GM19351 (cell line): ENCODE data around the gene LCN6.
"Not testable (repeated sequence)": the region's sequence is repeated elsewhere in the genome, so short reads cannot be mapped to it uniquely, and the experiment has no call there.

Source experiments
- ATAC-seq: cut with Tn5 transposase; IDR thresholded peaks from one replicate; pipeline ENCODE4 v1.9.1; 2021; ENCODE audit warnings: mild to moderate bottlenecking, moderate library complexity; ENCODE audit not compliant: unreplicated experiment

Gene LCN6

DNA sequence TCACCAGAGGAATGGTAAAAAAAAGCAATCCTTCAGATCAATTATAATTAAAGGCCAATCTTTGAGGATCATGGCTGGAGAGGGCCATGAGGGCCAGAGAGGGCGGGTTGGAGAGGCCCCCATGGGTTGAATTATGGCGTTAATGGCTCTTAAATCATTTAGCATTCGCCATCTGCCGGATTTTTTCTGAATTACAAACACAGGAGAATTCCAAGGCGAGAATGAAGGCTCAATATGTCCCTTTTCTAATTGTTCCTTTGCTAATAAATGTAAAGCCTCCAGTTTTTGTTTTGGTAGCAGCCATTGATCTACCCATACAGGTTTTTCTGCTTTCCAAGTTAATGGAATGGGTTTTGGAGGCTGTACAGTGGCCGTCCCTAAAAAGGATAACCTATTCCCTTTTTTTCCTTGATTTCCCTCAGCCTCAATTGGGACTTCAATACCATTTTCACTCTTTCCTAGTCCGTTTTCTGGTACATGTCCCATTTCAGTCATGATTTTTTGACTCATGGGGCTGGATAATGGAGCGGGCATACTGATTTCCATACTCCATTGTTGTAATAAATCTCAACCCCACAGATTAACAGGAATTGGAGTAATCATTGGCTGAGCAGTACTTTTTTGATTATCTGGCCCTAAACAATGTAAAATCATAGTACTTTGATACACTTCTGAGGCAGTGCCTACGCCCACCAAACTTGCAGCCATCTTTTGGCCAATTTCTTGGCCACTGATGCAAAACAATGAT, 36.1 kb upstream of the LCN6 start:
- no peak for ATAC-seq

DNA sequence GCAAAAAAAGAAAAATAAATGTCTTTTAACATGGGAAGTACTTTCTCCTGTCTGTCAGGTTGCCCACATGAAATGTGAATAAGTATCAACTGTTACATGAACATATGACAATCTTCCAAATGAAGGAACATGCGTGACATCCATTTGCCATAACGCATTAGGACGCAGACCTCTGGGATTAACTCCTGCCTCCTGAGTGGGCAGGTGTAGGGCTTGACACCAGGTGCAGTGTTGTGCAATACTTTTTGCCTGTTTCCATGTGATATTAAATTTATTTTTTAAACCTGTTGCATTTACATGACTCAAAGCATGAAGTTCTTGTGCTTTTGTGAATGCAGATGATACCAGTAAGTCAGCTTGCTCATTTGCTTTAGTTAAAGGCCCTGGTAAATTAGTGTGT, 34.1 kb upstream of the LCN6 start:
- ATAC-seq: no peak

DNA sequence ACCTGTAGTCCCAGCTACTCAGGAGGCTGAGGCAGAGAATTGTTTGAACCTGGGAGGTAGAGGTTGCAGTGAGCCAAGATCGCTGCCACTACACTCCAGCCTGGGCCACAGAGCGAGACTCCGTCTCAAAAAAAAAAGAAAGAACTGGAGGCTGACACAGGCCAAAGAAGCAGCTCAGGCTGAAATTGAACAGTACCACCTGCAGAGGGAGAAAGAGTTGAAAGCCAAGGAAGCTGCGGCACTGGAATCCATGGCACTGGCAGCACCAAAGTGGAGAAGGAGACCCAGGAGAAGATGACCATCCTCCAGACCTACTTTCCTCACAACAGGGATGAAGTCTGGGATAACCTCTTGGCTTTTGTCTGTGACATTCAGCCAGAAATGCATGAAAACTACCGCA, 31.5 kb upstream of the LCN6 start:
- ATAC-seq: no peak

DNA sequence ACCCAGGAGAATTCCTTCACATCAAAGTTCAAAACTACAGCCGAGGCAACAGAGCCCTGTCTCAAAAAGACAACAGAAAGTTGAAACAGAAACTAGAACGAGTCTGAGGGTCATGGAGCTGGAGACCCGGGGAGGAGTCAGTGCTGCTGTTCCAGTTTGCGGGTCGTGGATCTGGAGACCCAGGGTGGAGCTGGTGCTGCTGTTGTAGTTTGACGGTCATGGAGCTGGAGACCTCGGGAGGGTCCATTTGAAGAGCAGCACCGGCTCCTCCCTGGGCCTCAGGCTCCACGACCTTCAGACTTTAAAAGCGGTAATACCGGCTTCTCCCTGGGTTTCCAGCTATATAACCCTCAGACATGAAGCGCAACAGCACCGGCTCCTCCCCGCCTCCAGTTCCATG, 29.0 kb upstream of the LCN6 start:
- no peak for ATAC-seq

DNA sequence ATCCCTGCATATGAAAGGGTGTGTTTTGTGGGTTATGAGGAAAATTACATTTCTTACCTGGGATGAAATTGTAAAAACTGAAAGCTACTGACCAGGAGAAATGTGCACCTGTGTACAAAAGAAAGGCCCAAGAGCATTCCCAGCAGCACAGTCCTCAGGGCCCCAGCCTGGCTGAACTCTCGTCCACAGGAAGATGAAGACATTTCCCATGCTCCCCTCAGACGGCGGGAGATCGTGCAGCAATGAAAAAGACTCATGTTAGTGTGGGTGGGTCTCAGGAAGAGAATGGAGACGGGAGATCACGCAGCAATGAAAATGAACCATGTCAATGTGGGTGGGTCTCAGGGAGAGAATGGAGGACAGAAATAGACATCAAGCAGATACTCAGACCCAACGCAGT, 28.6 kb upstream of the LCN6 start:
- ATAC-seq: no peak

DNA sequence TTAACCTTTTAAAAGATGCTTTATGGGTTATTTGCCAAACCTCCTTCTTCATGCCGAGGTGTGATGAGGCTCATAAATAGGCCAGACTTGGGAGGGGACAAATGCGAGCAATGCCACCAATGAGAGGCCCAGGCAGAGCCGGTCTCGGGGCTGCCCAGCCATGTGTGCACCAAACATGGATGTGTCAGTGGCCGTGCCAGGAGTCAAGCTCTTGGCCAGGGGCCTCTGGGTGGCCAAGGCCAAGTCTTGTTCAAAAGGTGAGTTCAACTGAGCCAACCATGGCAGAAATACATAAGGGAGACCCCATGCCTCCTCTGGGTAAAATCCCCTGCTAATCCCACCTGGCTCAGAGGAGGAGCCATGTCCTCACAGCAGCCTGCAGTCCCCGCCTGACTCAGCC, 26.9 kb upstream of the LCN6 start:
- ATAC-seq: no peak

DNA sequence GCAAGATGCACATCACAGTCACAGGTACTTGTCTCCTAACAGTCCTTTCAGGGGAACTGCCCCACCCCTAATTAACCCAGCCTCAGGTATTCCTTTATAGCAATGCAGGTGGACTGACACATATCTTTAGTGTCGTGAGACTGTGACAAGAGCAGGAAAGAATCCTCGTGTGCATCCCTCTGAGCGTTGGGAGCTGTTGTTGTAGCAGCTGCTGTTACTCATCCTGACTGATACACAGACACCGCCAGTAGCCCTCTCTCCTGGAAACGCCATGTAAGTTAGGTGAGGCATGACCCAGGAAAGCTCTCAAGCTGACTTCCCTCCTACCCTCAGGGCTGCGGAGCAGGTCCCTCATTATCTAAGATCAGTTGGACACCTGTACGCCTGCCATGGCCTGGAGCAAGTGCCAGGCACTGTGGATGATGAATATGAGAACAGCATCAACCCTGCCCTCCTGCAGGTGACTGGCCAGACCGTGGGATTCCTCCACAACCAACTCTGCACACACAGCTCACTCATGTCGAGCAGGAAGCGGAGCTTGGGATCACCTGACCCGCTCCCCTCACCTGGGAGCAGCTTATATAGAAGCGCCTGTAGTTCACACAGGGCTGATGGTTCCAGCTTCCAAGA, 26.2 kb upstream of the LCN6 start:
- no peak for ATAC-seq

DNA sequence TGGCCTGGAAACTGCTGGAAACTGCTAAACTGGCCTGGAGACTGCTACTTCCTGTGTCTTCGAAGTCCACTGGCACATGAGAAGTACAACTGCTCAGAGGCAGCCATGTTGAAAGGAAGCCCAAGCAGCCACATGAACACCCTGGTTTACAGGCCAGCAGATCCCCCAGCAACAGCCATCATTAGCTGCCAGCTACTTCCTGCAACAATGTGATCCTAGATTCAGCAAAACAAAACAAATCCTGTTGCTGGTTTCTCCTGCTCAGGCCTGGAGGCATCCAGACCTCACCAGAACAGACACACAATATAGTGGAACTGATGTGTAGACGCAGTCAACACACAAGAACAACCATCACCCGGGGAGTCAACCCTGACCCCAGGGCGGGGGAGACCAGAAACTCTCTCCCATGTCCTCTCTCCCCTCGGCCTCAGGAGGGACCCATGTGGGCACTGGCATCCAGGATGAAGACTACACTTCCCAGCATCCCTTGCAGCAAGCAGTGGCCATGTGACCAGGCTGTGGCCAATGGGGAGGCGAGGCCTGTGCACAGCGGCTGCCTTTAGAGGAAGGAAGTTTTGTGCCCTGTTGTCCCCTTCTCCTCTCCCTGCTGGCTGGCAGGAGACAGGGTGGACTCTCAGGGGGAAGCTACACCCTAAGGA, 25.2 kb upstream of the LCN6 start:
- no peak for ATAC-seq

DNA sequence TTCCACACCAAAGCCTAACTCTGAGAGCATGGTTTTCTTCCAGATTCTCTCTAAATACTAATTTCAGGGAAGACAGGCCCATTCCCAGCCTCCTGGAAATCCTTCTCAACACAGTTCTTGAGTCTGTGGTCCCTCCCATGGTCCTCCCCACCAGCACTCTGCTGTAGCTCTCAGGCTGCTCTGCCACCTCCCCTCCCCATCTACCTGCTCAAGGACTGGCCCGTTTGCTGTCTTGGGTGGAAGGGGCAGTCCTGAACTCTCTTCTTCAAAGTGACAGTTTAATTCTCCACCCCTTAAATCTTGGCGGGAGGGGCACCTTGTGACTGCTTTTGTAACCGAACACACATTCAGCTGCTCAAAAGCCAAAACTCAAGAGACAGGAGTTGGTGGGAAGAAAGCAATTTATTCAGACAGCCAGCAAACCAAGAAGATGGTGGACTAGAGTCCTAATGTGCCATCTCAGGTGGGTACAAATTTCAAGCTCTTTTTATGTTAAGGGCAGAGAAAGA, 23.6 kb upstream of the LCN6 start:
- no peak for ATAC-seq

DNA sequence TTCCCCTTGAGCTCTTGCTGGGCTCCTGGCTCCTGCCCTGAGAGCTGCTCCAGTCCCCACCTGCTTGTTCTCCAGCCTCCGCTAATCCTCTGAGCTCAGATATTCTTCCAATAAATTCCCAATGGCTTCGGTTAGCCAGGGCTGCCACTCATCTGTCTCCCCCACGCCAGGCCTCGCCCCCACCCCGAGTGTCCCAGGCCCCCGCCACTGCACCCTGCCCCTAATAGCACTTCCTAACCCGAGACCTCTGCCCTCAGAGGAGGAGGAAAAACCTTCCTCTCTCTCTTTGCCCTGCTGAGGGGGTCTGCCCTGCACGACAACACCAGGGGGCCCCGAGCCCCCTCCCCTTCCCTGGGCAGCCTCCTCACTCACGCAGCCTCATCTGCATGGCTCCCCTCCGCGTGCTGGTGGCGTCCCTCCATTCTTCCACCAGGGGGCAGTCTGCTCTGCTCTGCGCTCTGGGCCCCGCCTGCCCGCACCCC, 21.4 kb upstream of the LCN6 start:
- ATAC-seq: no peak

DNA sequence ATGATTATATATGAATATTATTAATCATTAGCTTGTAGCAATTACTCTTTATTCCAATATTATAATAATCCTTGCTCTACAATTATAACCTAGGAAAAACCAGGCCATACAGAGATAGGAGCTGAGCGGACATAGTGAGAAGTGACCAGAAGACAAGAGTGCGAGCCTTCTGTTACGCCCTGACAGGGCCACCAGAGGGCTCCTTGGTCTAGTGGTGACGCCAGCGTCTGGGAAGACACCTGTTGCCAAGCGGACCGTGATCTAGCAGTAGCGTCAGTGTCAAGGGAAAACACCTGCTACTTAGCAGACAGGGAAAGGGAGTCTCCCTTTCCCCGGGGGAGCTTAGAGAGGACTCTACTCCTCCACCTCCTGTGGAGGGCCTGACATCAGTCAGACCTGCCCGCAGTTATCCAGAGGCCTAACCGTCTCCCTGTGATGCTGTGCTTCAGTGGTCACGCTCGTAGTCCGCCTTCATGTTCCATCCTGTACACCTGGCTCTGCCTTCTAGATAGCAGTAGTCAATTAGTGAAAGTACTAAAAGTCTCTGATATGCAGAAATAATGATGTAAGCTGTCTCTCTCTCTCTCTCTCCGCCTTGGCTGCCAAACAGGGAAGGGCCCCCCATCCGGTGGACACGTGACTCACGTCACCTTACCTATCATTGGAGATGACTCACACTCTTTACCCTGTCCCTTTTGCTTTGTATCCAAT, 18.2 kb upstream of the LCN6 start:
- ATAC-seq: not testable (repeated sequence)

DNA sequence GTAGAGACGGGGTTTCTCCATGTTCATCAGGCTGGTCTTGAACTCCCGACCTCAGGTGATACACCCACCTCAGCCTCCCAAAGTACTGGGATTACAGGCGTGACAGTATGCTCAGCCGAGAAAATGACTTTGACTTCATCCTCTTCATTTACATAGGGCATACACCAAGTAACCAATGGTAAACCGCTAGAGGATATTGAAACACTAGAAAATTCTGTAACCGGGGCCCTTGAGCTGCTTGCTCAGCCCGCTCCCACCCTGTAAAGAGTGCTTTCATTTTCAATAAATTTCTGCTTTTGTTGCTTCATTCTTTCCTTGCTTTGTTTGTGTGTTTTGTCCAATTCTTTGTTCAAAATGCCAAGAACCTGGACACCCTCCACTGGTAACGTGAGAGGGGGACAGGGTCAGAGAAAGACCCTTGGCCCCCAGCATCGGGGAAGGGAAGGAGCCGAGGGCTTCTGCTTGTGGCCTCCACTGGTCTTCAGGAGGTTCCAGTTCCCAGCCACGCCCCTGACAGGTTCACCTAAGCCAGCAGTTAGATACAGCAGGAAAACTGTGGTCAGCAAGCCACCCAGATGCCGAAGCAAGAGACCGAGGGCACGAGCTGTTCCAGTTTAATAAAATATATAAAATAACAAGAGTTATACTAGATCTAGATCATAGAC, 17.6 kb upstream of the LCN6 start:
- ATAC-seq: not testable (repeated sequence)

DNA sequence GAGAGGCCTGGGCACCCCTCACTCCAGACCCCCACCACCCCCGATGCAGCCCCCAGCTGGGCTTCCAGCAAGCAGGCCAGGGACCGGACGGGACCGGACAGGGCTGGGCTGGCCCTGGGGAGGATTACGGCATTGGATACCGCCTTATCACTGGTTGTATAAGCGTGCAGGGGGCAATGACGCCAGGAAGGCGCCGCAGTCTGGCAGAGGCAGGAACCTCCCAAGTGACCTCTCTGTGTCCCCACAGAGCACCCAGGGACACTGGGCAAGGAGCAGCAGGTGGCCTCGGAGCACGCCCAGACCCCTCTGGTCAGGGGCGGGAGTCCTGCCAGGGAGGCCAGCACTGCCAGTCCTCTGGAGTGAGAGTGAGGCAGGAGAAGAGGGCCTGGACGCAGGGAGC, 16.7 kb upstream of the LCN6 start:
- no peak for ATAC-seq

DNA sequence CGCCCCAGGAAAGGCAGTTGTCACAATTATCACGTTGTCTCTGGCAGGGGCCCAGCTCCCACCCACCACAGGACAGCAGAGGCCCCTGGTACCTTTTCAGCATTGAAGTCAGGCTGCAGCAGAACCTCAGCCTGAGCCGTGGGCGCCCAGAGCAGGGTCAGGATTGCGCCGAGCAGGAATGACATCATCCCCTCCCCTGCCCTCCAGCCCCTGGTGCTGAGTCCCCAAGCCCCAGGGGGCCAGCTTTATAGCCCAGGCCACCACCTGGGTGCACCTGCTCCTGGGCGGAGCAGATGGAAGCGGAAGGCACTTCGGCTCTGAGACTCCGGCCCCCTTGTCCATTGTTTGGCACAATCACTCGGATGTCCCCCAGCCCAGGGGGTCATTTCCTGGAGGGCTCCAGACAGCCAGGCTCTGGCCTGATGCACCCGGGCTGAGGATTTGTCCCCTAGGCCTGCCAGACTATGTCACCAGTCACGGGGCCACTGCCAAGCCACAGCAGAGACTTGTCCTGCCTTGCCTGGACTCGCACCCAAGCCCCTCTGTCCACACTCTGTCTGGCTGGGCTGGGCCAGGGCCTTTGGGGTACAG, 16.1 kb upstream of the LCN6 start, which contains the start of gene LCN15:
TSS of gene LCN15 (minus strand) at position 218 of the 591 bp plus-strand sequence. CDS start at position 188, 30 bp downstream.
- no peak for ATAC-seq

DNA sequence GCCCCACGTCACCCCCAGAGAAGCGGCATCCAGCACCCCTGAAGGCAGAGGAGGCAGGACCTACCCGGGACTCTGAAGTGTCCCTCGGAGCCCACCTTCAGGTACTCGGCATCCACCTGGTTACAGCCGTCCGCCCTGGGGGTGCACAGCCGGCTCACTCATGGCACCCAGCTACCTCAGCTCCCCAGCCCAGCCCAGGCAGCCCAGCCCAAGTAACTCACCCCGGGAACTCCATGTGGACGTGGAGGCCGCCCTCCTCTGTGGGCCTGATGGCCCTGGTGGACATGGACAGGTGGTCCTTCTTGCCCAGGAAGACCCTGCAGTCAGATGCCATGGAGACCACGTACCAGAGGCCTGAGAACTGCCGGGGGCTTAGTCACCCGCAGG, 15.3 kb upstream of the LCN6 start:
- ATAC-seq: no peak

DNA sequence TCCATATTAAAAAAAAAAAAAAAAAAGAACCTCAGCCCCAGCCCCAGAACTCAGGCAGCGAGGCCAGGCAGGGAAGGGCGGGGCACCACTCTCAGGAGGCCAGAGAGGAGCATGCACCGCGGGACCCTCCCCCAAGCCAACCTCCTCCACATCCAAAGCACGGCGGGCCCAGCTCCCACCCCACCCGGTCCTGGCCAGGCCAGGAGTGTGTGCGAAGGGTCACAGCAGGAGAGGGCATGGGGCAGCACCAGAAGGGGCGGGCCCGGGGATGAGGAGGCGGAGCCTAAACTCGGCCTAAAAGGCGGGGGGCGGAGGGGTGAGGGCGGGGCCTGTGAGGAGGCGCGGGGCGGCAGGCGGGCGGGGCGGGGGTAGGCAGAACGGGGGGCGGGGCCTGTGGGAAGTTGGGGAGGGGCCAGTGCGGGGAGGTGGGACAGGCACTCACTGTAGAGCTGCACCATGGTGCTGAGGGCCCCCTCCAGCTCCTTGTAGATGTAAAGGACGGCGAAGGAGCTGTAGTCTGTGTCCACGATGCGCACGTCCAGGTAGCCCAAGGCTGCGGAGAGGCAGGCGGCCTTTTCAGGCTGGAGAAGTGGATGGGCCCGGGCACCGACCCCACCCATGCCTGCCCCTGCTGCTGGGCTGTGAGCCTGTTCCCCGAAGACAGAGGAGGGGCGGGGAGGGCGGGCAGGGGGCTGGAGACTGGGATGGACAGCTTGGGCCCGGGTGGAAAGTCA, 14.8 kb upstream of the LCN6 start:
- no peak for ATAC-seq

DNA sequence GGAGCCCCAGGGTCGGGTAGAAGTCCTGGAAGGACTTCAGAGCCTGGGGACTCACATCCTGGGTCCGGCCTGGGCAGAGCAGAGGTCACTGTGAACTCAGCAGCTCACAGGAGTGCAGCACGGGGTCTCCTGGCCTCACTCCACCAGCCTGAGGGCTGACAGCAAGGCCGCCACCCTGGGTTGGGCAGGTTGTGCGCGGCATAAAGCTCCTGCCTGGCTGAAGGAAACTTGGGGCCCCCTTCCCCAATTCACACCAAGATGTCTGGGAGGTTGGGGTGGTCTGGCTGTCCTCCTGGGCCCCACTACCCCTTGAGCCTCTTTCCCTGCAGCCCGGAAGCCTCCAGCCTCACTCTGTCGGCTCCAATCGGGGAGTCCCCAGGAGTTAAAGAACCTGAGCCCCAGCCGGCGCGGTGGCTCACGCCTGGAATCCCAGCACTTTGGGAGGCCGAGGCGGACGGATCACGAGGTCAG, 13.9 kb upstream of the LCN6 start:
- ATAC-seq: no peak

DNA sequence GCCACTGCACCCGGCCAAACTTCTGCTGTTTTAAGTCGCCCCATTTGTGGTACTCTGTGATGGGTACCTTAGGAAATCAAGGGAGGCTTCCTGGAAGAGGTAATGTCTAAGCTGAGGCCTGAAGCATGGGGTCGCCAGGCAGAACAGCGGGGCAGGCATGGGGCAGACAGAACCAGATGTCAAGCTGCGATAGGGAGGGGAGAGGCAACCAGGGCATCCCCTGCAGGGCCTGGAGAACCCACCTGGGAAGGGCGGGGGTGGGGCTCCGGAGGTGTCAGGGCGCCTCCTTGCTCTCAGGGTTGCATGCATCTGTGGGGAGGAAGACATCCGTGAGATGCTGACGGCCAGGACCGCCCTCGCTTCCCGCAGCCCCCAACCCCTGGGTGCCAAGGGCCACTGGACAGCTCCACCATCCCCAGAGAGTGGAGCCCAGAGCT, 13.2 kb upstream of the LCN6 start:
- no peak for ATAC-seq

DNA sequence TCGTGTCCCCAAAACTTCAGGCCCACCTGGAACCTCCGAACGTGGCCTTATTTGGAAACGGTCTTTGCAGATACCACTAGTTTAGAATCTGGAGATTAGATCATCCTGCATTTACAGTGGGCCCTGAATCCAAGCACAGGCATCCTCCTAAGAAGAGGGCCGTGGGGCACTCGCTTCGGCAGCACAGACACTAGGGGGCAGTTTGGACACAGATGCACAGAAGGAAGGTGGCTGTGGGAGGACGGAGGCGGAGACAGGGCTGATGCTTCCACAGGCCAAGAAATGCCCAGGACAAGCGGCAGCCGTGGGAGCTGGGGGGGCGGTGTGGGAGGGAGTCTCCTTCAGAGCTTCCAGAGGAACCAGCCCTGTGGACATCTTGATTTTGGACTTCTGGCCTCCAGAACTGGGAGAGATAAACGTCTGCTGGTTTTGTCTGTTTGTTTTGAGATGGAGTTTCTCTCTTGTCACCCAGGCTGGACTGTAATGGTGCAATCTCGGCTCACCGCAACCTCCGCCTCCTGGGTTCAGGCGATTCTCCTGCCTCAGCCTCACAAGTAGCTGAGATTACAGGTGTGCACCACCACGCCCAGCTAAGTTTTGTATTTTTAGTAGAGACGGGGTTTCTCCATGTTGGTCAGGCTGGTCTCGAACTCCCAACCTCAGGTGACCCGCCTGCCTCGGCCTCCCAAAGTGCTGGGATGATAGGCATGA, 12.7 kb upstream of the LCN6 start:
- ATAC-seq: not testable (repeated sequence)
